Kasumi-1 (cell line): ENCODE measurements around the gene PRELP.
"Not testable (repeated sequence)": the region's sequence is repeated elsewhere in the genome, so short reads cannot be mapped to it uniquely, and the experiment has no call there.

ENCODE experiments used
- DNase-seq, 2 experiments: peaks; one replicate each; lab custom pipeline; 2025; lab: John Stamatoyannopoulos, UW

Gene PRELP

DNA sequence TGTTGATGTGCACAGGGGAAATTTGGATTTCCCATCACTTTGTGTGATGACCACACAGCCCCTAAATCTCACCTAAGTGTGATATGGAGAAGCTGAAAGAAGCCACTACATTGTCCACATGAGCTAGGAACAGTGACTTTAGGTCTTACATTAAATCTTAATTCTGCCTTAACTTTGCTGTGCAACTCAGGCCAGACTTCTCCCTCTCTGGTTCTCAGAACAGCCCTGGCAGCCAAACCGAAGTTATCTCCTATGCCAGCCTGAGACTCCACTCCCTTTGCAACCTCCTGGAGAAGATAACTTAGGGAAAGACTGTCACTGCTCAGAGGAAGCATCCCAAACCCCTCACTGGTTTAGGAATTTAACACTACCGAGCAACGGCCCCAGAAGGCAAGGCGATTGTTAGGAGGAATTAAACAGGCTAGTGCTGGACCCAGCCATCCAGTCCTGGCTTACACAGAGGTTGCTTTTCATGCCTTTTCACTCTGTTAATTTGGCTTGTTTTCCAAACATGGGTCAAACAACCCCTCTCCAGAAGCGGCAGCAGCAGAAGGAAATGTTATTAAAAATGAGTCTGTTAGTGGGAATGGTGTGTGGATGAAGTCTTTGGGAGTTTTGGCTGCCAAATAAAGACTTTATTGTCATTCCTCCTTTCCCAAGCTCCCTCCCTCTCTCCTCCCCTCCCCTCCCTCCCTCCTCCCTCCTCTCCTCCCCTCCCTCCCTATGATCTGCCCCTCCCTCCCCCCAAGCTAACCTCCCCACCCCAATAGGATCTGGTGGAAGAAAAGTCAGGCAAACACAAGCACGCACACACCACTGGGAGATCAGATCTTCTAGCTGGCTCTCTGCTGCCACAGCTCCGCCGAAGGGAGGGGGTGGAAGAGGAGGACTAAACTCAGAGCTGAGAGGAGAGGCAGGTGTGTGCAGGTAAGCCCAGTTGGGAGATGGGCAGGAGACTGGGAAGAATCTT lies at the start of gene PRELP:
PRELP (plus strand) TSS at position 795 of the 970 bp plus-strand sequence. CDS start 7,379 bp downstream, outside the sequence.
- no peak for DNase-seq

DNA sequence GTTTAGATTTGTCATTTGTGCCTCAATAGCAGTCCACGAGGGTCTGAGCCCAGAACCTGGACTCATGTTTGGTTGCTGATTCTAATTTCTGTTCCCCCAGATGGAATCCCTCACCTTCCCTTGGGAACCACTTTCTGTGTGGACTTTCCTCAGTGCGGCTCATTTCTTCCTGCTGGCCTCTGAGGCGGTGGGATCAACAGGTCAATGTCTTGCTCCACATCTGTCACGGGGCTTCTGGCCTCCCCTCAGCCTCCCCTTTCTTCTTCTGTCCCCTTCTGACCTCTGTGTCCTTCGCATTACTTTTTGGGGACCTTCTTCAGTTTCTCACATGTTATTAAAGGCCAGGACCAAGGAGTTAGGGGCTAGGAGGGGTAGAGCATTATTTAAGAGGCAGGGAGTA lies 49.2 kb upstream of the PRELP start:
- no peak for DNase-seq

DNA sequence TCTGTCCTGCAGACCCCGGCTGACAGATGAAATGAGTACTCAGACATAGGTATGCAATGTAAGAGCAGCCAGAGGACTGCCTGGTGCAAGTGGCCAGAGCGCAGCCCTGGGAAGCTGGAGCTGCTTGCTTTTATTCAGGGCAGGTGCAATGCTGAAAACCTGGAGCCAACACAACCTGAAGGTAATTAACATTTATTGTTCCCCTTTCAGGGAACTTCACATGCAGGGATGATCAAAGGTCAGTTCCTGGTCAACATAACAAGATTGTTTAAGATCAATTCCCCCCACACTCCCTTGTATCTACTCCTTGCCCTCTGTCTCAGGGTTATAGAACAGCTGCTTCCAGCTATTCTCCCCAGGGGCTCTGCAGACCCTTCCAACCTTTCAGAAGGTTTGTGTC lies 48.7 kb upstream of the PRELP start:
- no peak for DNase-seq

GRCh38 chr1:203427451-203427850 lies 48.2 kb upstream of the PRELP start:
- DNase-seq: no peak

DNA sequence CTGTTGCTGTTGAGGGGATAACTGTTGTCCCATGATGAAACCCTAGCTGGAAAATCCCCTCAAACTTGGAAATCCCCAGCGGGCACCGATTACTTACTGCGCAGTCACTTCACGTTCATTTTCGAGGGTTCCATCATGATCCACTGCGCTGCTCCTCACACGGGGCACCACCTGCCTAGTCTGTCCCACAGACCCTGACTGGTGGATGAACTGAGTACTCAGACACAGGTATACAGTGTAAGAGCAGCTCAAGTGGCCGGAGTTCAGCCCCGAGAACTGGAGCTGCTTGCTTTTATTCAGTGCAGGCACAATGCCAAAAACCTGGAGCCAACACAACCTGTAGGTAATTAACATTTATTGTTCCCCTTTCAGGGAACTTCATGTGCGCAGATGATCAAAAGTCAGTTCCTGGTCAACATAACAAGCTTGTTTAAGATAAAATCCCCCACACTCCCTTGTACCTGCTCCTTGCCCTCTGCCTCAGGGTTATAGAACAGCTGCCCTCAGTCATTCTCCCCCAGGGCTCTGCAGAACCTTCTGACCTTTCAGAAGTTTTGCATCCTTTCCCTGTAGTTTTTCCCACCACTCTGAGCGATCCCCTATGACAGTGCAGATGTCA lies 46.5 kb upstream of the PRELP start:
- no peak for DNase-seq

DNA sequence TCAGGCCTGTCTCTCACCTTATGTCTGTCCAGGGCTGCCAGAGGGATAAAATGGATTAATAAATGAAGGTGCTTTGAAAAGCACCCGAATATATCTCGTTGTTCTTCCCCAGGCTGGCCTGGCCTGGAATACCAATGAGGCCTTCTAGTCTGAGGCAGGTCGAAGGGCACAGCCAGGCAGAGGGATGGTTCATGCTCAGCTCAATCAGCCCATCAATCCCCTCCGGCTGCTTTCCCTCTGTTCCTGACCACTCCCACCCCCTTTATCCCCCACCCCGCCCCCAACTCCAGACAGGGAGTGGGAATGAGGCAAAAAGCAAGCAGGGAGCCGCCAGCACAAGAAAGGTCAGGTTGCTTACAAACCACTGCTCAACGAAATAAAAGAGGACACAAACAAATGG lies 40.0 kb upstream of the PRELP start:
- no peak for DNase-seq

GRCh38 chr1:203437696-203438315 lies 37.8 kb upstream of the PRELP start:
- no peak for DNase-seq

DNA sequence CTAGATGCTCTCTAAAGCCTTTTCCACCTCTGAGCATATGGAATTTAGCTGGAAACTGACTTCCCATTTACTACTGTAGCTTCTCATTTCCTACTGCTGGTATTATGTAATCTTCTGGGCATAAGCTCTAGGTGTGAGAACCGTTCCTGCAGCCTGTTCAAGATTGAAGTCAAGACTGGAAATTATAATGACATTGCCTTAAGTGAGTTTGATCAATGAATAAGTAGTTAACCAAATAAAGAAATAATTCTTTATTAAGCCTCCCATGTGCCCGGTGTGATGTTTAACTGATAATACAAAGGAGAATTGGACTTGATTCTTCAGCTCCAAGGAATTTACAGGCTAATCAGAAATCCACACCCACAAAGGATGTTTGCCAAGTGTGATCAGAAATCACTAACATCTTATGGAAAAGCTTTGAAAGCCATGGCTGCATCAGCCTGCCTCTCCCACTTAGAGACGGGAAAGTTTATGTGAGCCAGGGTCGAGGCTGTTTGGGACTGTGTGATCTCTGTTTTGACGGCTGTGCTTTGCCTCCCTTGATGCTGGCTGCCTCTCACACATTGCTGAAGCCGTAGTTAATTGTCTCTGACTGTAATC lies 36.4 kb upstream of the PRELP start:
- no peak for DNase-seq

- DNase-seq: no peak
Observed at GRCh38 chr1:203440771-203441170, 34.8 kb upstream of the PRELP start.

GRCh38 chr1:203441766-203442165 lies 33.8 kb upstream of the PRELP start:
- DNase-seq: no peak

DNA sequence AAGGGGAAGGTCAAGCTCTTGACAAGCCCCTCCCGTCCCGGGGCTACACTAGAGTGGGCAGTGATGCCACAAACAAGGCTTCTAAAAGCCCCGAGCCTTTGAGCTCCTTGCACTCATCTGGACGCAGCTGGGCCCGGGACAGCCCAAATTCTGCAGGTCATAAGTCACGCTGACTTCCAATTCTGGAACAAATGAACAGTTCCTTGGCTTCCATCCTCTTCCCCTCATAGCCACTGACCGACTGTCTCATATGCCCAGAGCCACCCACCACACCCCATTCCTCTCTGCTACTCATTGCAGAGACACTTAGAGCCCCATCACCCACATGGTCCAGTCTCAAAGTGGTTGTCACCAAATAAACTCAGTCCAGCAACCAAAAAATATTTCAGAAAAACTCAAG lies 32.8 kb upstream of the PRELP start:
- DNase-seq: no peak

- no peak for DNase-seq
Observed at GRCh38 chr1:203443296-203443695, 32.3 kb upstream of the PRELP start.

GRCh38 chr1:203444171-203444576 lies 31.4 kb upstream of the PRELP start:
- no peak for DNase-seq

GRCh38 chr1:203447151-203447550 lies 28.5 kb upstream of the PRELP start:
- DNase-seq: peak; percentile 24 to 50

DNA sequence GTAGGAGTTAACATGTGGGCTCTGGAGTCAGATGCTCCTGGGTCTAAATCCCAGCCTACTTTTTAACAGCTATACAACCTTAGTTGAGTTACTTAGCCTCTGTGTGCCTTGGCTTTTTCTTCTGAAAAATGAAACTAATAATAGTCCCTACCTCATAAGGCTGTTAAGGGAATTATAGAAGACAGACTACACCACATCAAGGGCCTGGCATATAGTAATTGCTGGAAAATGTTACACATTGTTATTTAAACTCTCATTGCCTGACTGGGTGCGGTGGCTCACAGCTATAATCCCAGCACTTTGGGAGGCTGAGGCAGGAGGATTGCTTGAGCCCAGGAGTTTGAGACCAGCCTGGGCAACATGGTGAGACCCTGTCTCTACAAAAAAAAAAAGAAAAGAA lies 28.0 kb upstream of the PRELP start:
- not testable (repeated sequence) for DNase-seq

DNA sequence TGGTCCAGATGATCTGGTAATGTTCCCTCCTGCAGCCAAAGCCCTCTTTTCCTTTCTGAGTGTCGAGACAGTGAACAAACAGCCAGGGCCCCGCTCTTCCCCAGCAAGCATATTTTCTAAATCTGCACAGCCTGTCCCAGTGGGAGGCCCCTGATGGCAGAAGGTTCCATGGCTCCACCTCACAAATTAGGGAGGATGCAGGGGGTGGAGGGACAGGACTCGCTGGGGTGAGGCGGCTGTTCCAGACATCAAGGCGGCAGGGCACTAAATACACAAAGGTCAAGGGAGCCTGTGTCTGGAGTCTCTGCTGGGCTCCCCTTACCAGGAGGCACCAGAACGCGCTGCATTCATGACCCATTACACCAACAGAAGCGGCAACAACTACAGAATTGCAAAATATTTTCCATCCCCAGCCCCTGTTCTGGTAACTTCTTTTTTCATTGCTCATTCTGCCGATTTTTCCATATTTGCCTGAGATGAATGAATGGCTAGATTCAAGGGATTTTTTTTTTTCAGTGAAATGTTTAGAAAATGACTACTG lies 27.0 kb upstream of the PRELP start:
- no peak for DNase-seq

GRCh38 chr1:203450001-203450400 lies 25.6 kb upstream of the PRELP start:
- DNase-seq: no peak

DNA sequence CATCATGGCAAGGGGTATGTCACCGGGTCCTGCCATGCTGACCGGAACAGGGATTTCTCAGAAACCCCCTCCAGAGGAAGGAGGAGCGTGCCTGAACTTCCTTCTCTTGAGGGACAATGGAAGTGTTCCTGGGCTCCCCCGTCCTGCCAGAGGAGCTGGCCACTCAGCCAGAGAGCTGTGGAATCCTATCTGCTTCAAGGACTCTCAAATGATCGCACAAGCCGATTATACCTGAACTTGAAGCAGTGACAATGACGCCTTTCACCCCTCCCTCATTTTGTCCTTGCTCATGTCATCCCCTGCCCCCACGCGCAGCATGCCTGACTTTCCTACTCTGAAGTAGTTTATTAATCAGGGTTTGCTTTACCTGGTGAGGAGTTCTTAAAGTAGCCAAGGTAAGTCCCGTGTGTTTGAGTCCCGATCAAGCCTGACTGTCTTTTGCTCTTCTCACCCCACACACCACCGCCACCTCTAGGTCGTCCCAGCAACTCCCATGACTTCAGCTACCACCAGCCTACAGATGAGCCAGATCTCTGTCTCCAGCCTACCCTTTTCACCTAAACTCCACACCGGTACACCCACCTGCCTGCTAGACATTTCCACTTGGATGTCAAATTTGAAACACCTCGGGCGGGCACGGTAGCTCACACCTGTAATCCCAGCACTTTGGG lies 25.0 kb upstream of the PRELP start:
- no peak for DNase-seq

- DNase-seq: no peak
Observed at GRCh38 chr1:203451836-203452784, 23.5 kb upstream of the PRELP start.

DNA sequence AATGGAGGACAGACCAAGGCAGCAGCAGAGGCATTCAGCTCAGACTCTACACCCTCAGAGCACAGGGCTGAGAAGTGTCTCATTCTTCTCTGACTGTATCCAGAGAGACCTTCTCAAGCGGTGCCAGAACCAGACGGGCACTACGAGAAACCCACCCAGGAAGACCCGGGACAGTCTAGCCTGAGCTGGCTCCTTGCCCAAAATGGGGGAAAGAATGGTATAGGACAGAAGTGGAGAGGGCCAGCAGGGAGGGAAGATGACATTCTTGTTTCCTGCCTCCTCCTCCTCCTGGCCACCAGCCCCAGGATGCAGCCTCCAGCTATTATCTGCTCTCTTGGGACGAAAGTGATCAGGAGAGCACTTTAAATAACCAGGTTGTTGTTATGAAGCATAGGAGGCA lies 22.6 kb upstream of the PRELP start:
- DNase-seq: no peak
